ENCODE measurements around the gene DAZAP1. TPM values are rescaled to one million over a fixed set of nuclear protein-coding genes. Genes with fewer than 3 reads are reported as not detected.

The DAZAP1 gene
- total and polyA plus RNA-seq, 4 donors = 5.4 to 45.0 (median 29.7) TPM

DNA sequence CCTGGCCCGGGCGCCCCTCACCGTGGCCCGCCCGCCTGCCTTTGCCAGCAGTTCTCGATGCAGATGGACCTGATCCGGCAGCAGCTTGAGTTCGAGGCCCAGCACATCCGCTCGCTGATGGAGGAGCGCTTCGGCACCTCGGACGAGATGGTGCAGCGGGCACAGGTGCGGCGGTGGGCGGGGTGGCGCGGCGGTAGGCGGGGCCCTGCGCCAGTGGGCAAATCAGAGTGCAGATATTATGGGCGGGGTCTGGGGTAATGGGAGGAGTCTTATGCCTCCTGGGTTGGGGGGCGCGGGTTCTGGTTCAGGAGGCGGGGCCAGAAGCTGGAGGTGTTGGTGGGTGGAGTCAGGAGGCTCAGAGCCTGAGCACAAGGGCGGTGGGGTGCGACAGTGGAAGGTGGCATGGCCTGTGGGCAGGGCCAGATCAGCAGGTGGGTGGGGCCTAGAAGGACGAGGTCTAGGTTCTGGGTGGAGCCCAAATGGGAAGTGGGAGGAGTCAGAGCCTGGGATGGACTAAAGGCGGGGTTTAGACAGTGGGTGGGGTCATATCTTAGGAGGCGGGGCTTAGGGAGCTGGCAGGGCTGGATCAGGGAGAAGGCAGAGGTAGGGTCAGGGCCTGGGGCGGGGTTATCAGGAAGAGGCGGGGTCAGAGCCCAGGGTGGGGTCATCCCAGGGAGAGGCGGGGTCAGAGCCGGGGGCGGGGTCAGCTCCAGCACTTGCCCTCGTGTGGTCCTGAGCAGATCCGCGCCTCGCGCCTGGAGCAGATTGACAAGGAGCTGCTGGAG, 48.1 kb downstream of the DAZAP1 start:
- peak; percentile 76 for DNase-seq (ENCODE audit: low spot score)
- H3K36me3 ChIP-seq (ENCODE audit: control insufficient read depth in 4 of 4, insufficient read depth in 3 of 4, low read depth in 1 of 4, low read length in 3 of 4) = peaks cover 0 to 1% (median 0%) of the 10 kb centered on the region in 4 donors
- H3K9ac ChIP-seq (ENCODE audit: low read depth in 1 of 2, low read length in 2 of 2) = no peak overlapping the region
- H3K27me3 ChIP-seq (ENCODE audit: control insufficient read depth in 4 of 4, insufficient read depth in 4 of 4, low read length in 3 of 4) = peaks cover 7 to 24% (median 11%) of the 10 kb centered on the region in 4 donors
- no peaks in the 10 kb centered on the region for H3K9me3 ChIP-seq (ENCODE audit: control insufficient read depth in 4 of 4, low read length in 3 of 4)
- 8% methylated on average over 42 of the region's 42 CpGs for WGBS
- TF ChIP-seq, protein P1, sequence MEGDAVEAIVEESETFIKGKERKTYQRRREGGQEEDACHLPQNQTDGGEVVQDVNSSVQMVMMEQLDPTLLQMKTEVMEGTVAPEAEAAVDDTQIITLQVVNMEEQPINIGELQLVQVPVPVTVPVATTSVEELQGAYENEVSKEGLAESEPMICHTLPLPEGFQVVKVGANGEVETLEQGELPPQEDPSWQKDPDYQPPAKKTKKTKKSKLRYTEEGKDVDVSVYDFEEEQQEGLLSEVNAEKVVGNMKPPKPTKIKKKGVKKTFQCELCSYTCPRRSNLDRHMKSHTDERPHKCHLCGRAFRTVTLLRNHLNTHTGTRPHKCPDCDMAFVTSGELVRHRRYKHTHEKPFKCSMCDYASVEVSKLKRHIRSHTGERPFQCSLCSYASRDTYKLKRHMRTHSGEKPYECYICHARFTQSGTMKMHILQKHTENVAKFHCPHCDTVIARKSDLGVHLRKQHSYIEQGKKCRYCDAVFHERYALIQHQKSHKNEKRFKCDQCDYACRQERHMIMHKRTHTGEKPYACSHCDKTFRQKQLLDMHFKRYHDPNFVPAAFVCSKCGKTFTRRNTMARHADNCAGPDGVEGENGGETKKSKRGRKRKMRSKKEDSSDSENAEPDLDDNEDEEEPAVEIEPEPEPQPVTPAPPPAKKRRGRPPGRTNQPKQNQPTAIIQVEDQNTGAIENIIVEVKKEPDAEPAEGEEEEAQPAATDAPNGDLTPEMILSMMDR (IDR thresholded peaks at IDR 0.05; ENCODE audit: low read depth, low read length, missing input control) = no peak
- TF ChIP-seq SP1 (IDR thresholded peaks at IDR 0.05) (no peak), RXRA (IDR thresholded peaks at IDR 0.05) (no peak), JUND (IDR thresholded peaks at IDR 0.05) (no peak), FOXA1 (IDR thresholded peaks at IDR 0.05) (no peak), HNF4G (IDR thresholded peaks at IDR 0.05) (no peak), NR2F2 (IDR thresholded peaks at IDR 0.05) (no peak), RAD21 (IDR thresholded peaks at IDR 0.05) (no peak), GABPA (IDR thresholded peaks at IDR 0.05 in 1 of 2, conservative IDR thresholded peaks at IDR 0.05 in 1 of 2) (no peak), TAF1 (conservative IDR thresholded peaks at IDR 0.05) (no peak)
- no peak overlapping the region for H3K4me3 ChIP-seq (ENCODE audit: low read depth in 1 of 3, low read length in 3 of 3)
- no peak overlapping the region for H3K27ac ChIP-seq (ENCODE audit: low read depth in 1 of 2, low read length in 2 of 2)
- H3K4me1 ChIP-seq (ENCODE audit: control insufficient read depth in 4 of 4, insufficient read depth in 4 of 4, low read length in 3 of 4) = peaks cover 0 to 23% (median 2%) of the 10 kb centered on the region in 4 donors

DNA sequence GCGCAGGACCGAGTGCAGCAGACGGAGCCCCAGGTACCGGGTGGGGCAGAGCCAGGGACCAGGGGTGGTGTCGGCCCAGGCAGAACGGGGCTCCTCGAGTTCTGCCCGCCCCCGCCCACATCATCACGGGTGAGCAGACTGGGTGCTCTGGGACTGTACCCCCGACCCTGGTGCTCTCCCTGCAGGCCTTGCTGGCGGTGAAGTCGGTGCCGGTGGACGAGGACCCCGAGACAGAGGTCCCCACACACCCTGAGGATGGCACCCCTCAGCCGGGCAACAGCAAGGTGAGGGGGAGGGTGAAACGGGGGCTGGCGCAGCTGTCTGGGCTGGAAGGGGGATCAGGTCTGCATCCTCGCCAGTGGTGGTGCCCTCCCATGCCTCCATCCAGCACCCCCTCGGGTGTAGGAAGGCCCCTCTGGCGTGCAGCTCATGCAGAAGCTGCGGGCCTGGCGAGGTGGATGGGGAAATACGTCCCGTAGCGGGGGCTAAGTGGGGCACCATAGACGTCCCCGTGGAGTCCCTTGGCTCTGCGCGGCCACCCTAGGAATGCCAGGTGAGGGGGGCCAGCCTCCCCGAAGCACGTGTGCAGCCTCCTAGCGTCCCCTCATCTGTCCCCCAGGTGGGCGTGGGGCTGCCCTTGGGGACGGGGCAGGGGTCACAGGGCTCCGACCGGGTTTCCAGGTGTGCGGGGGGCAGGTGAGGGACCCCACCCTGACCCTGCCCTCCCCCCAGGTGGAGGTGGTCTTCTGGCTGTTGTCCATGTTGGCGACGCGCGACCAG, 48.9 kb downstream of the DAZAP1 start:
- TF ChIP-seq, protein P1 (IDR thresholded peaks at IDR 0.05; ENCODE audit: low read depth, low read length, missing input control) = no peak
- TF ChIP-seq JUND (IDR thresholded peaks at IDR 0.05) = no peak
- no peak for TF ChIP-seq FOXA2 (IDR thresholded peaks at IDR 0.05)
- TF ChIP-seq GABPA (IDR thresholded peaks at IDR 0.05 in 1 of 2, conservative IDR thresholded peaks at IDR 0.05 in 1 of 2) = no peak
- no peak for TF ChIP-seq HNF4G (IDR thresholded peaks at IDR 0.05)
- TF ChIP-seq RXRA (IDR thresholded peaks at IDR 0.05) = no peak
- TF ChIP-seq, protein P2, sequence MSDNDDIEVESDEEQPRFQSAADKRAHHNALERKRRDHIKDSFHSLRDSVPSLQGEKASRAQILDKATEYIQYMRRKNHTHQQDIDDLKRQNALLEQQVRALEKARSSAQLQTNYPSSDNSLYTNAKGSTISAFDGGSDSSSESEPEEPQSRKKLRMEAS (IDR thresholded peaks at IDR 0.05) = no peak
- no peak for TF ChIP-seq EGR1 (IDR thresholded peaks at IDR 0.05; ENCODE audit: low read depth in 2 of 2)
- 31% methylated on average over 43 of the region's 43 CpGs for WGBS
- peaks cover 3 to 21% (median 9%) of the 10 kb centered on the region in 4 donors for H3K27me3 ChIP-seq (ENCODE audit: control insufficient read depth in 4 of 4, insufficient read depth in 4 of 4, low read length in 3 of 4)
- no peak overlapping the region for H3K4me3 ChIP-seq (ENCODE audit: low read depth in 1 of 3, low read length in 3 of 3)
- H3K36me3 ChIP-seq (ENCODE audit: control insufficient read depth in 4 of 4, insufficient read depth in 3 of 4, low read depth in 1 of 4, low read length in 3 of 4) = peaks cover 0 to 1% (median 0%) of the 10 kb centered on the region in 4 donors
- H3K9me3 ChIP-seq (ENCODE audit: control insufficient read depth in 4 of 4, low read length in 3 of 4) = no peaks in the 10 kb centered on the region
- DNase-seq (ENCODE audit: low spot score) = no peak
- H3K4me1 ChIP-seq (ENCODE audit: control insufficient read depth in 4 of 4, insufficient read depth in 4 of 4, low read length in 3 of 4) = peaks cover 0 to 23% (median 2%) of the 10 kb centered on the region in 4 donors
- H3K9ac ChIP-seq (ENCODE audit: low read depth in 1 of 2, low read length in 2 of 2) = no peak overlapping the region
- no peak overlapping the region for H3K27ac ChIP-seq (ENCODE audit: low read depth in 1 of 2, low read length in 2 of 2)
